B cell (primary cell): ENCODE results near the gene SCRT2. TPM values are rescaled to one million over a fixed set of nuclear protein-coding genes. Genes with fewer than 3 reads are reported as not detected.
"Not testable (repeated sequence)": the region's sequence is repeated elsewhere in the genome, so short reads cannot be mapped to it uniquely, and the experiment has no call there.

Experiments
- ATAC-seq: fragments of 200-7000 bp; cut with Tn5 transposase; one replicate; pipeline ENCODE4 v1.10.0; 2021; ENCODE audit warnings: low read depth, mild to moderate bottlenecking, moderate number of reproducible peaks, moderate library complexity
- CTCF ChIA-PET: fragments of 350-600 bp; sonication (Branson Sonifier 250); formaldehyde crosslinking; loops from one replicate; lab custom pipeline; 2021; ENCODE audit warnings: antibody characterized with exemption, inconsistent platforms; lab: Charles Lee
- POLR2A ChIA-PET: fragments of 350-600 bp; sonication (Branson Sonifier 250); formaldehyde crosslinking; loops from one replicate; lab custom pipeline; 2021; ENCODE audit warnings: antibody characterized with exemption; lab: Charles Lee
- DNase-seq: peaks from one replicate; pipeline ENCODE4 v3.0.0; 2013
- H2AFZ ChIP-seq: 2 replicates; pipeline ENCODE4 v1.6.1; 2012; ENCODE audit warnings: mild to moderate bottlenecking, low read depth, low read length; ENCODE audit not compliant: insufficient read depth, poor library complexity, severe bottlenecking
- H3K27ac ChIP-seq, 2 donors: 1 replicate in 1 of 2; 2 replicates in 1 of 2; pipeline ENCODE4 v1.5.1; 2012 to 2013; ENCODE audit warnings: low read length in 2 of 2, mild to moderate bottlenecking in 2 of 2, moderate library complexity in 1 of 2
- H3K27me3 ChIP-seq, 4 experiments: fragments of 200-600 bp in 1 of 4; sonication (generic) in 1 of 4; replicated peaks in 1 of 4; 1 replicate in 2 of 4; 2 replicates in 2 of 4; pipeline versions ENCODE4 v1.6.1 to v1.7.0; 2013 to 2016; ENCODE audit warnings: low read length in 3 of 4, mild to moderate bottlenecking in 2 of 4, mixed read lengths in 1 of 4, moderate library complexity in 1 of 4; ENCODE audit not compliant: insufficient read depth in 4 of 4, control insufficient read depth in 3 of 4; ENCODE audit errors: control extremely low read depth in 1 of 4
- H3K36me3 ChIP-seq, 2 experiments: replicated peaks in 1 of 2; 1 replicate in 1 of 2; 2 replicates in 1 of 2; pipeline versions ENCODE4 v1.6.1 to v1.7.1; 2013; ENCODE audit warnings: low read length in 1 of 2; ENCODE audit not compliant: insufficient read depth in 2 of 2, control insufficient read depth in 1 of 2; ENCODE audit errors: control extremely low read depth in 1 of 2, extremely low read depth in 1 of 2
- H3K4me1 ChIP-seq, 2 donors: fragments of 200-600 bp in 1 of 2; sonication (generic) in 1 of 2; 1 replicate in 1 of 2; 2 replicates in 1 of 2; pipeline versions ENCODE4 v1.5.1 to v1.6.1; 2013 to 2017; ENCODE audit warnings: low read length in 2 of 2; ENCODE audit not compliant: control insufficient read depth in 2 of 2, insufficient read depth in 2 of 2
- H3K4me2 ChIP-seq: replicated peaks from 2 replicates; pipeline ENCODE3; 2012; ENCODE audit warnings: mild to moderate bottlenecking, low read depth, low read length; ENCODE audit not compliant: poor library complexity, severe bottlenecking
- H3K4me3 ChIP-seq, 5 experiments: fragments of 200-600 bp in 1 of 5; sonication (generic) in 1 of 5; 1 replicate in 3 of 5; 2 replicates in 2 of 5; pipeline versions ENCODE4 v1.5.1 to v1.7.0; 2011 to 2016; ENCODE audit warnings: low read length in 4 of 5, mild to moderate bottlenecking in 4 of 5, low read depth in 2 of 5, control low read depth in 1 of 5, moderate library complexity in 1 of 5; ENCODE audit not compliant: insufficient read depth in 1 of 5; ENCODE audit errors: control extremely low read depth in 1 of 5, extremely low read depth in 1 of 5
- H3K79me2 ChIP-seq: fragments of 200-600 bp; sonication (generic); one replicate; pipeline ENCODE4 v1.6.0; 2016; ENCODE audit warnings: low read length; ENCODE audit not compliant: control insufficient read depth, insufficient read depth
- H3K9ac ChIP-seq: fragments of 200-600 bp; sonication (generic); 2 replicates; pipeline ENCODE4 v1.6.1; 2017; ENCODE audit warnings: mild to moderate bottlenecking, low read length, moderate library complexity
- H3K9me3 ChIP-seq, 3 donors: one replicate each; pipeline versions ENCODE4 v1.6.1 to v1.7.1; 2013; ENCODE audit warnings: low read length in 2 of 3; ENCODE audit not compliant: control insufficient read depth in 2 of 3, insufficient read depth in 1 of 3; ENCODE audit errors: control extremely low read depth in 1 of 3
- H4K20me1 ChIP-seq: 2 replicates; pipeline ENCODE4 v1.6.0; 2012; ENCODE audit warnings: mild to moderate bottlenecking, low read length; ENCODE audit not compliant: insufficient read depth, control insufficient read depth, poor library complexity, severe bottlenecking
- H3K27ac Mint-ChIP-seq: one replicate; pipeline ENCODE4 v1.8.0; 2021; ENCODE audit warnings: mixed read lengths
- H3K27me3 Mint-ChIP-seq: one replicate; pipeline ENCODE4 v1.8.0; 2021; ENCODE audit warnings: mixed read lengths
- H3K4me1 Mint-ChIP-seq: one replicate; pipeline ENCODE4 v1.8.0; 2021; ENCODE audit warnings: mixed read lengths
- H3K4me3 Mint-ChIP-seq: one replicate; pipeline ENCODE4 v1.8.0; 2021; ENCODE audit warnings: mixed read lengths
- H3K9me3 Mint-ChIP-seq: one replicate; pipeline ENCODE4 v1.8.0; 2022; ENCODE audit warnings: mixed read lengths; ENCODE audit not compliant: insufficient read depth
- EZH2 ChIP-seq: IDR thresholded peaks from 2 replicates; pipeline ENCODE4 v1.6.1; 2012; ENCODE audit warnings: borderline replicate concordance, low read depth, mild to moderate bottlenecking, moderate library complexity, low read length; ENCODE audit not compliant: insufficient read depth, poor library complexity, severe bottlenecking
- WGBS: methylation state at CpG from one replicate; pipeline ENCODE4 v1.1.5; 2013; ENCODE audit warnings: missing lambda C conversion rate; ENCODE audit not compliant: insufficient coverage; 5-methylcytosine and 5-hydroxymethylcytosine counted together
- intact Hi-C: fragments of 100-400 bp; cut with micrococcal nuclease; formaldehyde crosslinking; loops from one replicate; pipeline ENCODE4 v1.10.0; 2022
- polyA plus RNA-seq: library from polyadenylated mRNA; depleted of rRNA; stranded (reverse); fragments of >200 nt; gene quantifications from 2 replicates; pipeline ENCODE4 v1.2.3, GENCODE V29; 2012
- total RNA-seq, 2 donors: library from RNA; stranded (reverse); fragments of 120-200 nt in 1 of 2; gene quantifications; 1 replicate in 1 of 2; 2 replicates in 1 of 2; pipeline versions ENCODE4 v1.2.3 to v1.2.4, GENCODE V29; 2013 to 2022
- TF ChIP-seq, protein P1 (sequence below): fragments of 200-600 bp; IDR thresholded peaks from one replicate; pipeline ENCODE4 v1.8.0; 2022; ENCODE audit warnings: antibody characterized with exemption, mild to moderate bottlenecking

The SCRT2 gene
- total and polyA plus RNA-seq, 2 donors (not counting 1 experiment from before 2014, with no cell fraction given) = not detected

DNA sequence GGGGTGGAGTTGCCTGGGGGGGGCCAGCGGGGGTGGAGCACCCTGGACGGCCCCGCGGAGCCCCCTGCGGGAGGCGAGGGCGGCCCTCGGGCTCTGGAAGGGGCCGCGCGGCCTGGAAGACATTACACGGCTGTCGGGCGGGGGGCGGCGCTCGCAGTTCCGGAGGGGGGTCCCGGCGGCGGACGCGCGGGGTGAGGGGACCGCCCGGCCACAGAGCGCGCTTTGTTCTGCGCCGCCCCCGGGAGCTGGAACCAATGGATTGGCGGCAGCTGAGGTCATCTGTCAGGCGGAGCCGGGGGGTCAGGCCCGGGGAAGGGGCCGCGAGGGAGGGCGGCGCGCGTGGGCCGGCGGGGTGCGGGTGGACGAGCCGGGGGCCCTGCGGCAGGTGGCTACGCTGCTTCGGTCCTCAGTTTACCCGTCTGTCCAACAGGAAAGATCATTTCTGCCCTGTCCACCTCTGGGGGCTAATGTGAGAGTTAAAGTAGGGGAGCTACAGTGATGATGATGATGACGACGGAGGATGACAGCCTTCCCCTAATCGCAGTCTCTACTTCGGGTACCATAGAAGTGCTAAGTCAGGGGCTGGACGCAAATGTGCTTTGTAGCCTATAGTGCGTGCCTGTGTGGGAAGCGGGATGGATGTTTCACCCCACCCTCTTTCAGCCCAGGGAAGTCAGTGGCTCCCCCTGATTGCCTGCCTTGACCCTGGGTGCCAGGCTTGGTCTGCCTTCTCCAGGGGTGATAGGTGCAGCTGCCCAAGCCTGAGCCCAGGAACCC, 33.0 kb downstream of the SCRT2 start:
- ChIA-PET POLR2A (no interaction called here), CTCF (no interaction called here)
- Histone ChIP-seq H3K27me3 (peaks cover 0 to 23% (median 9%) of the 10 kb centered on the region in 4 experiments), H3K9ac (peak overlapping the region; percentile 26), H3K9me3 (peaks cover 0 to 4% (median 0%) of the 10 kb centered on the region in 3 donors), H3K36me3 (no peaks in the 10 kb centered on the region), H3K4me1 (peaks cover 7 to 11% of the 10 kb centered on the region in 2 donors), H2AFZ (peak overlapping the region; percentile 54), H3K79me2 (no peaks in the 10 kb centered on the region), H4K20me1 (no peaks in the 10 kb centered on the region), H3K4me2 (peak overlapping the region; percentile 72), H3K27ac (no peak overlapping the region), H3K4me3 (peak overlapping the region in 2 of 5 experiments; percentile 12 to 36)
- no peaks in the 10 kb centered on the region for H3K9me3 Mint-ChIP-seq
- 12% methylated on average over 56 of the region's 57 CpGs for WGBS
- H3K4me1 Mint-ChIP-seq = peaks cover 8% of the 10 kb centered on the region
- peaks cover 26% of the 10 kb centered on the region for H3K27me3 Mint-ChIP-seq
- peak; percentile 57 for TF ChIP-seq EZH2
- TF ChIP-seq, protein P1, sequence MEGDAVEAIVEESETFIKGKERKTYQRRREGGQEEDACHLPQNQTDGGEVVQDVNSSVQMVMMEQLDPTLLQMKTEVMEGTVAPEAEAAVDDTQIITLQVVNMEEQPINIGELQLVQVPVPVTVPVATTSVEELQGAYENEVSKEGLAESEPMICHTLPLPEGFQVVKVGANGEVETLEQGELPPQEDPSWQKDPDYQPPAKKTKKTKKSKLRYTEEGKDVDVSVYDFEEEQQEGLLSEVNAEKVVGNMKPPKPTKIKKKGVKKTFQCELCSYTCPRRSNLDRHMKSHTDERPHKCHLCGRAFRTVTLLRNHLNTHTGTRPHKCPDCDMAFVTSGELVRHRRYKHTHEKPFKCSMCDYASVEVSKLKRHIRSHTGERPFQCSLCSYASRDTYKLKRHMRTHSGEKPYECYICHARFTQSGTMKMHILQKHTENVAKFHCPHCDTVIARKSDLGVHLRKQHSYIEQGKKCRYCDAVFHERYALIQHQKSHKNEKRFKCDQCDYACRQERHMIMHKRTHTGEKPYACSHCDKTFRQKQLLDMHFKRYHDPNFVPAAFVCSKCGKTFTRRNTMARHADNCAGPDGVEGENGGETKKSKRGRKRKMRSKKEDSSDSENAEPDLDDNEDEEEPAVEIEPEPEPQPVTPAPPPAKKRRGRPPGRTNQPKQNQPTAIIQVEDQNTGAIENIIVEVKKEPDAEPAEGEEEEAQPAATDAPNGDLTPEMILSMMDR = no peak
- peak overlapping the region; percentile 11 for H3K27ac Mint-ChIP-seq
- intact Hi-C loops = no loop called here
- DNase-seq (no peak), ATAC-seq (no peak)
- peak overlapping the region; percentile 68 for H3K4me3 Mint-ChIP-seq

DNA sequence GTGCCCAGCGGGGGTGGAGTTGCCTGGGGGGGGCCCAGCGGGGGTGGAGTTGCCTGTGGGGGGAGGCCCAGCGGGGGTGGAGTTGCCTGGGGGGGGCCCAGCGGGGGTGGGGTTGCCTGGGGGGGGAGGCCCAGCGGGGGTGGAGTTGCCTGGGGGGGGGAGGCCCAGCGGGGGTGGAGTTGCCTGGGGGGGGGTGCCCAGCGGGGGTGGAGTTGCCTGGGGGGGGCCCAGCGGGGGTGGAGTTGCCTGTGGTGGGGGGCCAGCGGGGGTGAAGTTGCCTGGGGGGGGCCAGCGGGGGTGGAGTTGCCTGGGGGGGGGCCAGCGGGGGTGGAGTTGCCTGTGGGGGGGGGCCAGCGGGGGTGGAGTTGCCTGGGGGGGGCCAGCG, 33.6 kb downstream of the SCRT2 start:
- H3K36me3 ChIP-seq, H3K4me3 ChIP-seq, DNase-seq, H3K79me2 ChIP-seq, intact Hi-C loops, H4K20me1 ChIP-seq, H3K27ac Mint-ChIP-seq, H3K27ac ChIP-seq, H3K9ac ChIP-seq, POLR2A ChIA-PET, H2AFZ ChIP-seq, H3K4me3 Mint-ChIP-seq, H3K9me3 ChIP-seq, H3K9me3 Mint-ChIP-seq, ATAC-seq, H3K4me1 Mint-ChIP-seq, CTCF ChIA-PET: not testable (repeated sequence)
- peaks cover 0 to 23% (median 9%) of the 10 kb centered on the region in 4 experiments for H3K27me3 ChIP-seq
- peak overlapping the region; percentile 72 for H3K4me2 ChIP-seq
- H3K27me3 Mint-ChIP-seq = peaks cover 26% of the 10 kb centered on the region
- no CpG with 5 or more reads among the region's 13 CpGs for WGBS
- H3K4me1 ChIP-seq = peaks cover 7 to 11% of the 10 kb centered on the region in 2 donors
